ENCODE results near the gene INTS11.

- no peak for TF ChIP-seq CTCF (IDR thresholded peaks at IDR 0.05)
- no peak for TF ChIP-seq EZH2 (IDR thresholded peaks at IDR 0.05; ENCODE audit: borderline replicate concordance, insufficient read depth, low read depth, low read length, poor library complexity, severe bottlenecking)
These were observed 48.8 kb upstream of the INTS11 start for GRCh38 chr1:1373051-1373814.
